Thyroid gland (tissue), 4 donors: ENCODE measurements around the gene LCN10. TPM values are rescaled to one million over a fixed set of nuclear protein-coding genes. Genes with fewer than 3 reads are reported as not detected.

Source experiments
- DNase-seq, 2 donors: peaks; one replicate each; pipeline ENCODE4 v3.0.0-alpha.2; 2019
- H3K27ac ChIP-seq, 3 donors: fragments of 200-600 bp; sonication (generic); 1 replicate in 2 of 3; 2 replicates in 1 of 3; pipeline ENCODE4 v1.5.1; 2016 to 2019; ENCODE audit warnings: mild to moderate bottlenecking in 1 of 3, moderate library complexity in 1 of 3
- H3K27me3 ChIP-seq: fragments of 200-600 bp; sonication (generic); one replicate; pipeline ENCODE4 v1.5.1; 2019
- H3K36me3 ChIP-seq, 2 donors: fragments of 200-600 bp; sonication (generic); one replicate each; pipeline ENCODE4 v1.5.1; 2016 to 2019
- H3K4me1 ChIP-seq, 2 donors: fragments of 200-600 bp; sonication (generic); one replicate each; pipeline ENCODE4 v1.5.1; 2017 to 2019
- H3K4me3 ChIP-seq, 3 donors: fragments of 200-600 bp; sonication (generic); replicated peaks in 1 of 3; 1 replicate in 2 of 3; 2 replicates in 1 of 3; pipeline ENCODE4 v1.5.1; 2016; ENCODE audit warnings: mild to moderate bottlenecking in 1 of 3
- H3K9me3 ChIP-seq: fragments of 200-600 bp; sonication (generic); one replicate; pipeline ENCODE4 v1.5.1; 2017
- CTCF ChIP-seq, 6 experiments: fragments of 200-600 bp in 3 of 6; fragments of 450-650 bp in 3 of 6; sonication (generic) in 3 of 6; IDR thresholded peaks; one replicate each; pipeline ENCODE4 v1.5.1; 2016 to 2019; ENCODE audit warnings: antibody characterized with exemption in 6 of 6, mild to moderate bottlenecking in 2 of 6, inconsistent platforms in 1 of 6, moderate library complexity in 1 of 6
- POLR2A ChIP-seq, 2 donors: fragments of 450-650 bp; IDR thresholded peaks; one replicate each; pipeline ENCODE4 v1.6.1; 2017; ENCODE audit warnings: antibody characterized with exemption in 2 of 2, mild to moderate bottlenecking in 2 of 2, moderate library complexity in 1 of 2
- WGBS, 2 donors: methylation state at CpG; one replicate each; pipeline ENCODE4 v1.1.5; 2017; 5-methylcytosine and 5-hydroxymethylcytosine counted together
- intact Hi-C: fragments of 100-400 bp; cut with DNase I; formaldehyde crosslinking; loops from one replicate; pipeline ENCODE4 v1.15.1; 2023
- total RNA-seq, 4 donors: library from RNA; depleted of rRNA; stranded (reverse); fragments of >200 nt; gene quantifications; one replicate each; pipeline ENCODE4 v1.2.3, GENCODE V29; 2016

Gene LCN10
- total RNA-seq, 4 donors from 2014 or later: 5.8 to 10.1 (median 7.1) TPM

GRCh38 chr9:136729926-136730325, 12.8 kb downstream of the LCN10 start:
- DNase-seq: no peak
- no peaks in the 10 kb centered on the region for H3K9me3 ChIP-seq
- peaks cover 22 to 42% of the 10 kb centered on the region in 2 donors for H3K4me1 ChIP-seq
- intact Hi-C loops: no loop called here
- no peaks in the 10 kb centered on the region for H3K27me3 ChIP-seq
- TF ChIP-seq POLR2A (IDR thresholded peaks at IDR 0.05) (no peak), CTCF (IDR thresholded peaks at IDR 0.05) (no peak)
- H3K36me3 ChIP-seq: peaks cover 13 to 14% of the 10 kb centered on the region in 2 donors
- no peak overlapping the region for H3K4me3 ChIP-seq
- WGBS, 2 donors: 93 to 100% methylated on average over 3 to 4 of the region's 8 CpGs
- no peak overlapping the region for H3K27ac ChIP-seq

- Histone ChIP-seq H3K27ac (no peak overlapping the region), H3K4me3 (no peak overlapping the region), H3K27me3 (no peaks in the 10 kb centered on the region), H3K36me3 (peaks cover 21% of the 10 kb centered on the region in 2 donors), H3K9me3 (no peaks in the 10 kb centered on the region), H3K4me1 (peaks cover 22 to 42% of the 10 kb centered on the region in 2 donors)
- no peak for DNase-seq
- 80 to 100% methylated on average over 2 to 3 of the region's 7 CpGs for WGBS, 2 donors
- TF ChIP-seq CTCF (IDR thresholded peaks at IDR 0.05) (no peak), POLR2A (IDR thresholded peaks at IDR 0.05) (no peak)
- intact Hi-C loops: no loop called here
These were observed 13.6 kb downstream of the LCN10 start for GRCh38 chr9:136729144-136729543.

- WGBS, 2 donors: 17 to 36% methylated on average over 1 to 8 of the region's 53 CpGs
- intact Hi-C loops: no loop called here
- Histone ChIP-seq H3K4me1 (peaks cover 22 to 42% of the 10 kb centered on the region in 2 donors), H3K36me3 (peaks cover 24 to 26% of the 10 kb centered on the region in 2 donors), H3K9me3 (no peaks in the 10 kb centered on the region), H3K27ac (peak overlapping the region; percentile 1 to 41 (median 22)), H3K27me3 (no peaks in the 10 kb centered on the region), H3K4me3 (peak overlapping the region; percentile 39 to 54 (median 51))
- peak; percentile 31 to 35 for DNase-seq
- TF ChIP-seq CTCF (IDR thresholded peaks at IDR 0.05) (no peak), POLR2A (IDR thresholded peaks at IDR 0.05) (no peak)
These were observed 14.1 kb downstream of the LCN10 start for GRCh38 chr9:136728548-136729123.

GRCh38 chr9:136728080-136728547, 14.6 kb downstream of the LCN10 start:
- Histone ChIP-seq H3K27me3 (no peaks in the 10 kb centered on the region), H3K9me3 (no peaks in the 10 kb centered on the region), H3K4me1 (peaks cover 22 to 37% of the 10 kb centered on the region in 2 donors), H3K36me3 (peaks cover 29 to 32% of the 10 kb centered on the region in 2 donors), H3K27ac (peak overlapping the region; percentile 1 to 41 (median 22)), H3K4me3 (peak overlapping the region; percentile 39 to 54 (median 51))
- peak; percentile 88 to 89 for DNase-seq
- intact Hi-C loops: no loop called here
- TF ChIP-seq POLR2A (IDR thresholded peaks at IDR 0.05) (peak; percentile 86 to 95), CTCF (IDR thresholded peaks at IDR 0.05) (peak; percentile 48 to 98 (median 84))
- no CpG with 5 or more reads among the region's 66 CpGs for WGBS, 2 donors

GRCh38 chr9:136726631-136727191, 16.0 kb downstream of the LCN10 start:
- peak overlapping the region in 1 of 3 donors; percentile 42 for H3K27ac ChIP-seq
- intact Hi-C loops: no loop called here
- peak overlapping the region in 2 of 3 donors; percentile 36 to 51 for H3K4me3 ChIP-seq
- peaks cover 17 to 33% of the 10 kb centered on the region in 2 donors for H3K4me1 ChIP-seq
- H3K9me3 ChIP-seq: no peaks in the 10 kb centered on the region
- H3K27me3 ChIP-seq: no peaks in the 10 kb centered on the region
- TF ChIP-seq POLR2A (IDR thresholded peaks at IDR 0.05) (no peak), CTCF (IDR thresholded peaks at IDR 0.05) (peak in 3 of 6 experiments; percentile 32 to 38 (median 34))
- peak; percentile 35 to 48 for DNase-seq
- 27 to 33% methylated on average over 18 of the region's 18 CpGs for WGBS, 2 donors
- H3K36me3 ChIP-seq: peaks cover 38 to 46% of the 10 kb centered on the region in 2 donors
